SJCRH30 (cell line): ENCODE measurements around the gene ADAP2. TPM values are rescaled to one million over a fixed set of nuclear protein-coding genes. Genes with fewer than 3 reads are reported as not detected.

ENCODE experiments used
- DNase-seq, 2 experiments: peaks; one replicate each; pipeline ENCODE4 v3.0.0-alpha.2; 2015 to 2020
- H3K27ac ChIP-seq: fragments of 250-450 bp; sonication (Bioruptor Pico); 2 replicates; pipeline ENCODE4 v1.5.1; 2020; ENCODE audit warnings: mild to moderate bottlenecking, moderate library complexity
- H3K27me3 ChIP-seq: fragments of 250-450 bp; sonication (Bioruptor Pico); 2 replicates; pipeline ENCODE4 v1.5.1; 2020; ENCODE audit warnings: mild to moderate bottlenecking, moderate library complexity
- H3K36me3 ChIP-seq: fragments of 250-450 bp; sonication (Bioruptor Pico); 2 replicates; pipeline ENCODE4 v1.5.1; 2020; ENCODE audit warnings: mild to moderate bottlenecking, moderate library complexity
- H3K4me1 ChIP-seq: fragments of 250-450 bp; sonication (Bioruptor Pico); 2 replicates; pipeline ENCODE4 v1.5.1; 2020; ENCODE audit warnings: mild to moderate bottlenecking, moderate library complexity
- H3K4me3 ChIP-seq: fragments of 250-450 bp; sonication (Bioruptor Pico); 2 replicates; pipeline ENCODE4 v1.5.1; 2020; ENCODE audit warnings: mild to moderate bottlenecking, moderate library complexity
- H3K9me3 ChIP-seq: fragments of 250-450 bp; sonication (Bioruptor Pico); replicated peaks from 2 replicates; pipeline ENCODE4 v1.5.1; 2020; ENCODE audit warnings: mild to moderate bottlenecking, moderate library complexity
- total RNA-seq: library from RNA; depleted of rRNA; stranded (reverse); fragments of >200 nt; shearing (Covaris generic); gene quantifications from 2 replicates; pipeline ENCODE4 v1.2.3, GENCODE V29; 2014; rRNA removed

ADAP2 gene
- total RNA-seq, 1 experiment from 2014 or later: not detected

- Histone ChIP-seq H3K4me1 (no peaks in the 10 kb centered on the region), H3K4me3 (no peak overlapping the region), H3K9me3 (no peaks in the 10 kb centered on the region), H3K27ac (no peak overlapping the region), H3K36me3 (no peaks in the 10 kb centered on the region), H3K27me3 (no peaks in the 10 kb centered on the region; the same call in 1 of the 2 replicates)
- DNase-seq: no peak
These were observed 86.1 kb downstream of the ADAP2 start for GRCh38 chr17:31007695-31008373.

- H3K27ac ChIP-seq: no peak overlapping the region
- no peaks in the 10 kb centered on the region for H3K9me3 ChIP-seq
- H3K4me3 ChIP-seq: no peak overlapping the region
- H3K4me1 ChIP-seq: no peaks in the 10 kb centered on the region
- no peaks in the 10 kb centered on the region for H3K36me3 ChIP-seq
- no peaks in the 10 kb centered on the region; the same call in 1 of the 2 replicates for H3K27me3 ChIP-seq
- no peak for DNase-seq
These were observed 86.8 kb downstream of the ADAP2 start for GRCh38 chr17:31008374-31009041.

Other genes with a start within 250 kb of the ADAP2 start
- gene CRLF3, start 97.3 kb upstream of the ADAP2 start, total RNA-seq: 26.5 and 28.6 TPM in 2 replicates
- gene ATAD5, start 90.0 kb upstream of the ADAP2 start, total RNA-seq: 28.3 and 37.6 TPM in 2 replicates
- gene TEFM, start 15.7 kb upstream of the ADAP2 start, total RNA-seq: 16.0 and 18.1 TPM in 2 replicates
- gene RNF135, start 49.1 kb downstream of the ADAP2 start, total RNA-seq: 1.0 and 1.1 TPM in 2 replicates
- 48.3 and 57.0 TPM in 2 replicates for gene NF1, start 173.0 kb downstream of the ADAP2 start, total RNA-seq